HS-5 (cell line): ENCODE results near the gene PIGBOS1.
"Not testable (repeated sequence)": the region's sequence is repeated elsewhere in the genome, so short reads cannot be mapped to it uniquely, and the experiment has no call there.

Experiments
- DNase-seq: peaks from one replicate; pipeline ENCODE4 v3.0.0-alpha.2; 2012; ENCODE audit warnings: low read depth

The PIGBOS1 gene, protein sequence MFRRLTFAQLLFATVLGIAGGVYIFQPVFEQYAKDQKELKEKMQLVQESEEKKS

DNA sequence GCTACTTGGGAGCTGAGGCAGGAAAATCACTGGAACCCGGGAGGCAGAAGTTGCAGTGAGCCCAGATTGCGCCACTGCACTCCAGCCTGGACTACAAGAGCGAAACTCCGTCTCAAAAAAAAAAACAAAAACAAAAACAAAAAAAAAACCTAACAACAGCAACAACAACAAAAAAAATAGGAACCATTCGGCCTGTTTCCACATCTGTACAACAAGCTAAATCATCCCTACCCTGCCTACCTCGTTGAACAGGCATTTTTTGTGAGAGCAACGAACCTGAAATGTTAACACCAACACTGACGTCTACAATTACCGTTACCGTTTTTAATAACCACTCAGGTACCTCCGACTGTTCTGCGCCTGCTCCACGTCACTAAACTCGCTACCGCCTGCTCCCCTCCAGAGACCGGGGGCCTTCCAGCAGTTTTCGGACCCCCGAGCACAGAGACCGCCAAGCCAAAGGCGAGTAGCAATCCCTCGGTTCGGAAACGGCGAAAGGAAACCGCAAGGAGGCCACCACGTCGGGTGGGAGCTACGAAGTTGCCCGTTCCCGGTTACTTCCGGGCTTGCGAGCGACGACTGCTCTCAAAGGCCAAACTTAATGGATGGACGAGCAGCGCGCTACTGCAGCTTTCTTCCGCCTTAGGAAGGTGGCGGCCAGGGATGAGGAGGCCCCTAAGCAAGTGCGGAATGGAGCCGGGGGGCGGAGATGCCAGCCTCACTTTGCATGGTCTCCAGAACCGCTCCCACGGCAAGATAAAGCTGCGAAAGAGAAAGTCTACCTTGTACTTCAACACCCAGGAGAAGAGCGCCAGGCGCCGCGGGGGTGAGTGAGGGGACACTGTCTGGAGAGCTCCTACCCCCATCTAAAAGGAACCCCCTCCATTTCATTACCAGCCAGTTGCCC, at the start of gene PIGBOS1, which contains the start of gene PIGB:
TSS of gene PIGBOS1 (minus strand) at position 536 of the 907 bp plus-strand sequence. CDS start 1,331 bp downstream, outside the sequence.
TSS of gene PIGB (plus strand) at position 635 of the 907 bp plus-strand sequence. CDS start at position 664, 29 bp downstream.
- DNase-seq = peak; percentile 68

- DNase-seq = no peak
Measured at GRCh38 chr15:55366981-55367380, 48.1 kb upstream of the PIGBOS1 start.

DNA sequence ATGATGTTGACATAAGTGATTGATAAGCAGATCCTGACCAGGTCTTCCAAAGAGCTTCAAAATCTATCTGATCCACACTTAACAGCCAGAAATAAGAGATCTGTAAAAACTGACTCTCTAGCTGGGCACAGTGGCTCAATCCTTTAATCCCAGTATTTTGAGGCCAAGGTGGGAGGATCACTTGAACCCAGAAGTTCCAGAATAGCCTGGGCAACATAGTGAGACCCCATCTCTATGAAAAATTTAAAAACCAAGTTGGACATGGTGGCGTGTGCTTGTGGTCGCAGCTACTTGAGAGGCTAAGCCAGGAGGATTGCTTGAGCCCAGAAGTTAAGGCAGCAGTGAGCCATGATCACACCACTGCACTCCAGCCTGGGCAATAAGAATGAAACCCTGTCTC, 43.7 kb upstream of the PIGBOS1 start:
- DNase-seq = no peak

DNA sequence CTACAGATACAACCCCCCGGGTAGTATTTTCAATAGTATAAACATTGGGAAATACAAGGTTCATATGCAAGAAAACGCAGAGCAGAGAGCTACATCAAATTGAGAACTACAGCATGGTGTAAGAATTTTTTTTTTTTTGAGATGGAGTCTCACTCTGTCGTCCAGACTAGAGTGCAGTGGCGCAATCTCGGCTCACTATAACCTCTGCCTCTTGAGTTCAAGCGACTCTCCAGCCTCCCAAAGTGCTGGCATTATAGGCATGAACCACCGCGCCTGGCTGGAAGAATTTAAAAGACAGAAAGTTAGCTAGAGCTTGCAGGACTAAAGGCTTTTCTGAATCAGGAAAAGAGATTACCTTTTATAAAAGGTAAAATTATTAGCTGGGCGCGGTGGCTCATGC, 42.1 kb upstream of the PIGBOS1 start:
- DNase-seq = no peak

GRCh38 chr15:55360256-55360655, 41.3 kb upstream of the PIGBOS1 start:
- no peak for DNase-seq

- DNase-seq = no peak
Measured at GRCh38 chr15:55358471-55358870, 39.5 kb upstream of the PIGBOS1 start.

DNA sequence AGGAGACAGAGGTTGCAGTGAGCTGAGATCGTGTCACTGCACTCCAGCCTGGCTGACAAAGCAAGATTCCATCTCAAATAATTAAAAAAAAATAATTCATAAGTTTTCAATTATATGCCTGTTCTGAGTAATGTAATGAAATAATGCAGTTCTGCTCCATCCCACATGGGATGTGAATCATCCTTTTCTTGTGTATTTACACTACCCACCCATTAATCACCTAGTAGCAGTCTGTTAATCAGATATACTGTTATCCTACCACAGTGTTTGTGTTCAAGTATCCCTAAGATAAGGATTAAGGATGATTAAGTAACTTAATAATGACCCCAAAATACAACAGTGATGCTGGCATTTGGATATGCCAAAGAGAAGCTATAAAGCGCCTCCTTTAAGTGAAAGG, 38.9 kb upstream of the PIGBOS1 start:
- DNase-seq = peak; percentile 24

DNA sequence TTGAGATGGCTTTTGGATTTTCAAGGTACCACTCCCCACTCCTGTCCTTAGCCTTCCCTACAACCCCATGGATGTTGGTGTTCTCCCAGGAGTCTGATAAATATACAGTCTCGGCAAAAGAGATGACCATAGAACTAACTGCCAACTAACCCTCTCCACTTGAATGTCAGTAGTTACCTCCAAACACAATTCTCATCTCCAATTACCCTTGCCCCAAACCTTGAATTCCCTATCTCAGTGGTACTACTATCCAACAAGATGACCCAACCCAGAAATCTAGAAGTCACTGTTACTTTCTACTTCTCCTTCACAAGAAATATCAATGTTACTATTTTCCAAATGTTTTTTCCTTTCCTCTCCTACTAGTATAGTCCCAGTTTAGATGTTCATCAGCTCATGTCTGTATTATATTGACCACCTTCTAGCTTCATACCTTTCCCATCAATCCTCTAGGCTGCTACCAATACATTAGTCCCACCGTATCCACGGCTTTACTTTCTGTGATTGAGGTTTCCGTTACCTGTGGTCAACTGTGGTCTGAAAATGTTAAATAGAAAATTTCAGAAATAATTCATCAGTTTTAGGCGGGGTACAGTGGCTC, 38.2 kb upstream of the PIGBOS1 start:
- DNase-seq = no peak

DNA sequence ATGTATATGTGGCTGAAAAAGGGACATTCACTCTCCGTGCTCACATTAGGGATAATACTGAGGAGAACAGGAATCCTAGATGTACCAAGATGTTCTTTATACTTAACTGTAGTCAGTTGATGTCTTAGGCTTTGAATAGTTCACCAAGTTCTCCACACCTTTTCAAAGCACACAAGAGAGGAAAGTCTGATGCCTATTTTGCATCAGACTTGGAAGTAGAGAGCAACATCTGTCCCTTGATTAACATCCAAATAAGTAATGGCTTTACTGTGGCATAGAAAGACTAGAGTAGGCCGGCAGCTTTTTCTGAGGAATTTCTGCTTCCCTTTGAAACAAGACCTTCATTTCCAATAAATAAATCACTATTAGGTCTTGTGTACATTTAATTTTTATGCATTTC, 34.1 kb upstream of the PIGBOS1 start:
- DNase-seq = no peak

DNA sequence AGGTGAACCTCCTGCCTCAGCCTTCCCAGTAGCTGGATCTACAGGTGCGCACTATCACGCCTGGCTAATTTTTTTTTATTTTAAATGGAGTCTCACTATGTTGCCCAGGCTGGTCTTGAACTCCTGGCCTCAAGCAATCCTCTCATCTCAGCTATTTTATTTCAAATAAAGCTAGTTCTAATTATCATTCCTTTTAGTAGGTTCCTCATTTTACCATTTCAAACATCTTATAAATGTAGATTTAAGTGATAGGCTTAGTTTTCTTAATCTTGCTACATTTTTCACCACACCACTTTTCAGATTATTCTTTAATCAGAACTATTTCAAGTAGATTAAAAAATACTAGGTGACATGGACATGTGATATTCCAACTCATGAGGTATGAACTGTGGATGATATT, 30.4 kb upstream of the PIGBOS1 start:
- no peak for DNase-seq

GRCh38 chr15:55348281-55348778, 29.4 kb upstream of the PIGBOS1 start:
- no peak for DNase-seq

- DNase-seq = no peak
Measured at GRCh38 chr15:55344206-55344605, 25.3 kb upstream of the PIGBOS1 start.

GRCh38 chr15:55343168-55343567, 24.2 kb upstream of the PIGBOS1 start:
- no peak for DNase-seq

GRCh38 chr15:55337160-55337559, 18.2 kb upstream of the PIGBOS1 start:
- no peak for DNase-seq

GRCh38 chr15:55334997-55335396, 16.1 kb upstream of the PIGBOS1 start:
- peak; percentile 6 for DNase-seq

- DNase-seq = no peak
Measured at GRCh38 chr15:55334371-55334770, 15.4 kb upstream of the PIGBOS1 start.

- no peak for DNase-seq
Measured at GRCh38 chr15:55327387-55327786, 8.5 kb upstream of the PIGBOS1 start.

- no peak for DNase-seq
Measured at GRCh38 chr15:55322467-55322866, 3.5 kb upstream of the PIGBOS1 start.

- DNase-seq = no peak
Measured at GRCh38 chr15:55320963-55321362, 2.0 kb upstream of the PIGBOS1 start.

GRCh38 chr15:55320238-55320550, 1.3 kb upstream of the PIGBOS1 start:
- DNase-seq = no peak

- peak; percentile 6 for DNase-seq
Measured at GRCh38 chr15:55319537-55320237, 764 bp upstream of the PIGBOS1 start.

DNA sequence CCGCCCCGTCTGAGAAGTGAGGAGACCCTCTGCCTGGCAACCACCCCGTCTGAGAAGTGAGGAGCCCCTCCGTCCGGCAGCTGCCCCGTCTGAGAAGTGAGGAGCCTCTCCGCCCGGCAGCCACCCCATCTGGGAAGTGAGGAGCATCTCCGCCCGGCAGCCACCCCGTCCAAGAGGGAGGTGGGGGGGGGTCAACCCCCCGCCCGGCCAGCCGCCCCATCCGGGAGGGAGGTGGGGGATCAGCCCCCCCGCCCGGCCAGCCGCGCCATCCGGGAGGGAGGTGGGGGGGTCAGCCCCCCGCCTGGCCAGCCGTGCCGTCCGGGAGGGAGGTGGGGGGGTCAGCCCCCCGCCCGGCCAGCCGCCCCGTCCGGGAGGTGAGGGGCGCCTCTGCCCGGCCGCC, 16.1 kb downstream of the PIGBOS1 start:
- not testable (repeated sequence) for DNase-seq

DNA sequence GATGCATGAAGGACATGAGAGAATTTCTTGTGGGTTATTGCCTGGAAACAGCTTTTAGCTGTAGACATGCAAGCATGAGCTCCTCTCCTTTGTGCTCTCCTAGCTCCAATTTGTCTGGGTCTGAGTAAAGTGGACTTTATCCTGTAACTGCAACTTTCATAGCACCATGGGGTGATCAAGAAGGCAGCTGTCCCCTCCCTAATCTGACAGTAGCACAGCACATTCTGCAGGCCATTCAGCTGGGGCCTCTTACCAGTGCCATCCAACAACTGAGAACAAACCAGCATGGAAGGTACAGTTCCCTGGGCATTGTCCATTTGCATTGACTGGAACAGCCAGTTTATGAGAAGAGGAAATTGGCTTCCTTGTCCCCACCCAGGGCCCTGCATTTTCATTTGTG, 21.6 kb downstream of the PIGBOS1 start:
- DNase-seq = no peak
